HCT116 (cell line): ENCODE results near the gene UCN2. TPM values are rescaled to one million over a fixed set of nuclear protein-coding genes. Genes with fewer than 3 reads are reported as not detected.

ENCODE experiments used
- ATAC-seq: fragments of 200-7000 bp; cut with Tn5 transposase; 2 replicates; pipeline ENCODE4 v1.9.1; 2020; ENCODE audit warnings: mild to moderate bottlenecking, moderate library complexity
- BruUV-seq: library from RNA; stranded (reverse); fragments of 400-500 nt; replicated peaks from 2 replicates; lab custom pipeline; 2021; lab: Mats Ljungman, UMichigan
- CTCF ChIA-PET: fragments of 300-600 bp; sonication (Branson Sonifier 250); formaldehyde crosslinking; loops from one replicate; lab custom pipeline; 2021; ENCODE audit warnings: antibody characterized with exemption; lab: Charles Lee
- POLR2A ChIA-PET: fragments of 300-600, 350-600 bp; sonication (Branson Sonifier 250); formaldehyde crosslinking; loops from one replicate; lab custom pipeline; 2021; ENCODE audit warnings: antibody characterized with exemption; lab: Charles Lee
- RAD21 ChIA-PET, 2 experiments: fragments of 300-600 bp; sonication (Branson Sonifier 250); formaldehyde crosslinking; loops; one replicate each; lab custom pipeline; 2023; ENCODE audit warnings: low total read pairs in 2 of 2; ENCODE audit not compliant: uncharacterized antibody in 2 of 2, unreplicated experiment in 2 of 2, low non-redundant PET in 1 of 2; lab: Charles Lee
- DNase-seq: peaks from one replicate; pipeline ENCODE4 v3.0.0-alpha.2; 2010; ENCODE audit warnings: low read depth, low spot score
- H2AFZ ChIP-seq: fragments of 200-600 bp; shearing (Covaris generic), sonication (generic); 2 replicates; pipeline ENCODE4 v1.6.1; 2017; ENCODE audit warnings: low read depth, mixed run types, mixed read lengths, antibody characterized with exemption, low read length; ENCODE audit not compliant: poor library complexity, severe bottlenecking
- H3K27ac ChIP-seq: 2 replicates; pipeline ENCODE4 v1.5.1; 2012; ENCODE audit warnings: low read depth, low read length
- H3K27me3 ChIP-seq: fragments of 200-600 bp; sonication (generic); 2 replicates; pipeline ENCODE4 v1.6.1; 2016; ENCODE audit warnings: mixed run types, low read length, mixed read lengths; ENCODE audit not compliant: insufficient read depth
- H3K36me3 ChIP-seq, 2 experiments: fragments of 200-500 bp in 1 of 2; fragments of 200-600 bp in 1 of 2; sonication (Bioruptor generic) in 1 of 2; sonication (generic) in 1 of 2; 2 replicates each; pipeline versions ENCODE4 v1.5.1 to v1.6.1; 2014 to 2016; ENCODE audit warnings: low read length in 2 of 2, inconsistent platforms in 1 of 2, mixed read lengths in 1 of 2, mixed run types in 1 of 2; ENCODE audit not compliant: insufficient read depth in 2 of 2, control insufficient read depth in 1 of 2
- H3K4me1 ChIP-seq, 2 experiments: fragments of 200-600 bp in 1 of 2; sonication (generic) in 1 of 2; 2 replicates each; pipeline versions ENCODE4 v1.5.1 to v1.6.1; 2012 to 2017; ENCODE audit warnings: low read length in 2 of 2, inconsistent platforms in 1 of 2, mild to moderate bottlenecking in 1 of 2, mixed read lengths in 1 of 2, mixed run types in 1 of 2, moderate library complexity in 1 of 2; ENCODE audit not compliant: insufficient read depth in 2 of 2, control insufficient read depth in 1 of 2
- H3K4me2 ChIP-seq: fragments of 200-600 bp; sonication (generic); 2 replicates; pipeline ENCODE4 v1.6.1; 2017; ENCODE audit warnings: mixed run types, low read length, mixed read lengths
- H3K4me3 ChIP-seq, 2 experiments: fragments of 200-600 bp in 1 of 2; sonication (generic) in 1 of 2; replicated peaks in 1 of 2; 2 replicates each; pipeline ENCODE4 v1.5.1; 2011 to 2016; ENCODE audit warnings: low read length in 2 of 2, control low read depth in 1 of 2, low read depth in 1 of 2, mild to moderate bottlenecking in 1 of 2, mixed read lengths in 1 of 2, mixed run types in 1 of 2
- H3K79me2 ChIP-seq: fragments of 200-600 bp; sonication (generic); 2 replicates; pipeline ENCODE4 v1.6.1; 2017; ENCODE audit warnings: mild to moderate bottlenecking, mixed run types, low read length, moderate library complexity, mixed read lengths; ENCODE audit not compliant: insufficient read depth
- H3K9ac ChIP-seq: fragments of 200-600 bp; sonication (generic); 2 replicates; pipeline ENCODE4 v1.6.1; 2016; ENCODE audit warnings: low read length, mixed read lengths
- H3K9me2 ChIP-seq: fragments of 200-600 bp; sonication (generic), shearing (Covaris generic); 2 replicates; pipeline ENCODE4 v1.6.1; 2017; ENCODE audit warnings: mixed run types, mild to moderate bottlenecking, moderate library complexity; ENCODE audit not compliant: insufficient read depth
- H3K9me3 ChIP-seq, 2 experiments: fragments of 200-500 bp in 1 of 2; fragments of 200-600 bp in 1 of 2; sonication (Bioruptor generic) in 1 of 2; sonication (generic) in 1 of 2; 2 replicates each; pipeline ENCODE4 v1.6.1; 2014 to 2017; ENCODE audit warnings: low read length in 2 of 2, mixed read lengths in 2 of 2, inconsistent platforms in 1 of 2, low read depth in 1 of 2, mild to moderate bottlenecking in 1 of 2, mixed run types in 1 of 2, moderate library complexity in 1 of 2; ENCODE audit not compliant: control insufficient read depth in 1 of 2, insufficient read depth in 1 of 2
- H4K20me1 ChIP-seq: fragments of 200-600 bp; sonication (generic), shearing (Covaris generic); 2 replicates; pipeline ENCODE4 v1.6.1; 2017; ENCODE audit warnings: mixed run types, mild to moderate bottlenecking, moderate library complexity; ENCODE audit not compliant: insufficient read depth
- ATF3 ChIP-seq: IDR thresholded peaks from 2 replicates; pipeline ENCODE4 v1.6.1; 2012
- CBX3 ChIP-seq: IDR thresholded peaks from 2 replicates; pipeline ENCODE4 v1.6.1; 2012; ENCODE audit warnings: low read depth
- CTCF ChIP-seq, 3 experiments: fragments of 200-600 bp in 1 of 3; sonication (generic) in 1 of 3; IDR thresholded peaks in 2 of 3; conservative IDR thresholded peaks in 1 of 3; 2 replicates each; pipeline ENCODE4 v1.5.1; 2012 to 2017; ENCODE audit warnings: low read depth in 2 of 3, low read length in 2 of 3, antibody characterized with exemption in 1 of 3, borderline replicate concordance in 1 of 3, control low read depth in 1 of 3, mild to moderate bottlenecking in 1 of 3, mixed read lengths in 1 of 3, mixed run types in 1 of 3, moderate library complexity in 1 of 3; ENCODE audit not compliant: insufficient read depth in 1 of 3
- ELF1 ChIP-seq: IDR thresholded peaks from 2 replicates; pipeline ENCODE4 v1.6.1; 2012; ENCODE audit warnings: low read depth, borderline replicate concordance
- EZH2 ChIP-seq: fragments of 200-600 bp; sonication (generic); IDR thresholded peaks from 2 replicates; pipeline ENCODE4 v1.6.1; 2017; ENCODE audit warnings: antibody characterized with exemption, mixed run types
- EZH2phosphoT487 ChIP-seq: fragments of 200-600 bp; IDR thresholded peaks from 2 replicates; pipeline ENCODE4 v1.6.1; 2018; ENCODE audit warnings: antibody characterized with exemption, borderline replicate concordance
- FOSL1 ChIP-seq: IDR thresholded peaks from 2 replicates; pipeline ENCODE4 v1.6.1; 2012; ENCODE audit warnings: low read depth
- JUND ChIP-seq: IDR thresholded peaks from 2 replicates; pipeline ENCODE4 v1.6.1; 2012
- POLR2AphosphoS5 ChIP-seq: IDR thresholded peaks from 2 replicates; pipeline ENCODE4 v1.6.1; 2011; ENCODE audit warnings: mild to moderate bottlenecking, low read depth, low read length, moderate library complexity
- intact Hi-C: fragments of 100-400 bp; cut with micrococcal nuclease; formaldehyde crosslinking; loops from 2 replicates; pipeline ENCODE4 v1.10.0; 2022
- total RNA-seq: library from RNA; stranded (reverse); gene quantifications from one replicate; pipeline ENCODE4 v1.2.1, GENCODE V29; 2021; ENCODE audit not compliant: unreplicated experiment

The UCN2 gene
- total RNA-seq, 1 experiment from 2014 or later = 1.5 TPM

DNA sequence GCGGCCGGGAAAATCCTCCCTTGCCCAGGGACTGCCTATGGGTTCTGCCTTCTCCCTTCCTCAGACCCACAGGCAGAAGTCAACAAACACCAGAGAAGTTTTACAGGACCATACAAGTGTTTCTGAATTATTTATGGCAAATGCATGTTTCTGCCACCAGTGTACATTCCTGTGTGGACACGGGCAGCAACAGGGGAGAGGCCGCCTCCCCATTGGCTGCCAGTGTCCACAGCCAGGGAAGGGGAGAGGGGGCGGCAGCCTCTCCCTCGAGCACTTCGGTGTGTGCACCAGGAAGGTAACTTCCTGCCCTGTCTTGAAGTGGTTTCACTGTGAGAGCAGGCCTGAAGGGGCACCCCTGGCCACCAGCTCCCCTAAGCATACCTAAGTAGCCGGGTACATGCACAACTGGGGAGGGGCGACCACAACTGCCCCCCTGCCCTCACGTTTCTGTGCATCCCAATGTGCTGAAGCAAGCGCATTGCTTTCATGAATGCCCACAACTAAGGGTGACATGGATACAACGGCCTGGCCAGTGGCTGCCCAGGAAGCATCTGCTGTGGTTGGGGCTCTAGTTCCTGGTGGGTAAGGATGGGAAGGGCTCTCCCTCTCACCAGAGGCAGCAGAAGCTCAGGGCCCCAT, 44.8 kb downstream of the UCN2 start:
- no peak overlapping the region for H3K4me2 ChIP-seq
- TSS peak; percentile 14 for BruUV-seq
- ChIA-PET POLR2A (no interaction called here), RAD21 (no interaction called here), CTCF (no interaction called here)
- H3K9ac ChIP-seq = no peak overlapping the region
- no peak for ATAC-seq
- no peaks in the 10 kb centered on the region for H3K9me3 ChIP-seq
- H4K20me1 ChIP-seq = no peaks in the 10 kb centered on the region
- no peak overlapping the region for H3K4me3 ChIP-seq
- no peaks in the 10 kb centered on the region for H3K27me3 ChIP-seq
- no peaks in the 10 kb centered on the region for H3K79me2 ChIP-seq
- no peak overlapping the region for H3K27ac ChIP-seq
- peaks cover 0 to 2% of the 10 kb centered on the region in 2 experiments; a peak in 1 of 4 replicates for H3K4me1 ChIP-seq
- peaks cover 0 to 7% of the 10 kb centered on the region in 2 experiments; a peak in 1 of 4 replicates for H3K36me3 ChIP-seq
- TF ChIP-seq EZH2phosphoT487 (no peak), CTCF (IDR thresholded peaks at IDR 0.05 in 2 of 3, conservative IDR thresholded peaks at IDR 0.05 in 1 of 3; ENCODE audit: borderline replicate concordance in 1 of 3, insufficient read depth in 1 of 3, low read depth in 2 of 3, low read length in 2 of 3) (no peak), ATF3 (no peak), POLR2AphosphoS5 (no peak), EZH2 (no peak), FOSL1 (no peak), JUND (no peak), ELF1 (no peak), CBX3 (no peak)
- no peak overlapping the region for H2AFZ ChIP-seq
- no peak for DNase-seq
- no peaks in the 10 kb centered on the region for H3K9me2 ChIP-seq
- intact Hi-C loops = no loop called here
